ENCODE measurements around the gene STX10. TPM values are rescaled to one million over a fixed set of nuclear protein-coding genes. Genes with fewer than 3 reads are reported as not detected.
"Not testable (repeated sequence)": the region's sequence is repeated elsewhere in the genome, so short reads cannot be mapped to it uniquely, and the experiment has no call there.

STX10 gene
- total RNA-seq, 2 donors from 2014 or later = 54.2 to 65.3 TPM

- Histone ChIP-seq H3K27me3 (no peaks in the 10 kb centered on the region), H3K4me1 (peaks cover 5% of the 10 kb centered on the region), H3K27ac (no peak overlapping the region), H3K4me3 (no peak overlapping the region), H3K36me3 (replicated peaks in 1 of 2; ENCODE audit: insufficient read depth in 1 of 2, low read depth in 2 of 2) (no peaks in the 10 kb centered on the region), H3K9me3 (no peaks in the 10 kb centered on the region)
- no peak for TF ChIP-seq POLR2A (IDR thresholded peaks at IDR 0.05)
- TF ChIP-seq CTCF (IDR thresholded peaks at IDR 0.05) = no peak
- intact Hi-C loops (cut with DNase I) = no loop called here
- ATAC-seq (no peak), DNase-seq (no peak)
- WGBS, 2 donors = 76 to 86% methylated on average over 3 to 4 of the region's 4 CpGs
Observed at GRCh38 chr19:13189600-13189999, 39.4 kb upstream of the STX10 start.

- no peaks in the 10 kb centered on the region for H3K27me3 ChIP-seq
- H3K4me1 ChIP-seq = peaks cover 5% of the 10 kb centered on the region
- H3K9me3 ChIP-seq = no peaks in the 10 kb centered on the region
- intact Hi-C loops (cut with DNase I) = no loop called here
- no peak for DNase-seq
- 82 to 93% methylated on average over 4 of the region's 4 CpGs for WGBS, 2 donors
- no peak for ATAC-seq
- H3K36me3 ChIP-seq (replicated peaks in 1 of 2; ENCODE audit: insufficient read depth in 1 of 2, low read depth in 2 of 2) = no peaks in the 10 kb centered on the region
- H3K27ac ChIP-seq = no peak overlapping the region
- H3K4me3 ChIP-seq = no peak overlapping the region
- TF ChIP-seq POLR2A (IDR thresholded peaks at IDR 0.05) = no peak
- no peak for TF ChIP-seq CTCF (IDR thresholded peaks at IDR 0.05)
Observed at GRCh38 chr19:13187419-13187818, 37.2 kb upstream of the STX10 start.

GRCh38 chr19:13186688-13187087, 36.5 kb upstream of the STX10 start:
- H3K9me3 ChIP-seq; H3K4me3 ChIP-seq; DNase-seq; H3K27ac ChIP-seq; ATAC-seq; H3K36me3 ChIP-seq (replicated peaks in 1 of 2; ENCODE audit: insufficient read depth in 1 of 2, low read depth in 2 of 2); H3K27me3 ChIP-seq; intact Hi-C loops (cut with DNase I): not testable (repeated sequence)
- H3K4me1 ChIP-seq = peaks cover 10% of the 10 kb centered on the region
- 86% methylated on average over 22 of the region's 38 CpGs; no CpG with 5 or more reads in 1 of the 2 donors for WGBS, 2 donors

- H3K27ac ChIP-seq; ATAC-seq; intact Hi-C loops (cut with DNase I); H3K9me3 ChIP-seq; H3K27me3 ChIP-seq; H3K4me3 ChIP-seq; H3K4me1 ChIP-seq; H3K36me3 ChIP-seq (replicated peaks in 1 of 2; ENCODE audit: insufficient read depth in 1 of 2, low read depth in 2 of 2); DNase-seq: not testable (repeated sequence)
- WGBS, 2 donors = 85 to 86% methylated on average over 19 to 22 of the region's 22 CpGs
Observed at GRCh38 chr19:13185763-13186657, 35.8 kb upstream of the STX10 start.

- ATAC-seq; H3K9me3 ChIP-seq; H3K4me3 ChIP-seq; intact Hi-C loops (cut with DNase I); H3K27me3 ChIP-seq; H3K36me3 ChIP-seq (replicated peaks in 1 of 2; ENCODE audit: insufficient read depth in 1 of 2, low read depth in 2 of 2); DNase-seq; H3K4me1 ChIP-seq; H3K27ac ChIP-seq: not testable (repeated sequence)
- WGBS, 2 donors = 52 to 77% methylated on average over 22 to 23 of the region's 23 CpGs
Observed at GRCh38 chr19:13184926-13185325, 34.8 kb upstream of the STX10 start.

- peak overlapping the region in 3 of 4 donors; percentile 31 to 52 (median 39) for H3K27ac ChIP-seq
- no peak overlapping the region for H3K4me3 ChIP-seq
- no peaks in the 10 kb centered on the region for H3K27me3 ChIP-seq
- 11 to 40% methylated on average over 7 to 16 of the region's 16 CpGs for WGBS, 2 donors
- H3K36me3 ChIP-seq (replicated peaks in 1 of 2; ENCODE audit: insufficient read depth in 1 of 2, low read depth in 2 of 2) = no peaks in the 10 kb centered on the region
- DNase-seq = peak; percentile 56 to 78 (median 69)
- TF ChIP-seq CTCF (IDR thresholded peaks at IDR 0.05) = no peak
- no peak for TF ChIP-seq POLR2A (IDR thresholded peaks at IDR 0.05)
- no peaks in the 10 kb centered on the region for H3K9me3 ChIP-seq
- peaks cover 7% of the 10 kb centered on the region for H3K4me1 ChIP-seq
- intact Hi-C loops (cut with DNase I) = no loop called here
- ATAC-seq = peak; percentile 65
Observed at GRCh38 chr19:13181747-13182388, 31.7 kb upstream of the STX10 start.

- H3K9me3 ChIP-seq; H3K36me3 ChIP-seq (replicated peaks in 1 of 2; ENCODE audit: insufficient read depth in 1 of 2, low read depth in 2 of 2); H3K4me1 ChIP-seq; intact Hi-C loops (cut with DNase I); H3K4me3 ChIP-seq; H3K27ac ChIP-seq; DNase-seq; ATAC-seq; H3K27me3 ChIP-seq: not testable (repeated sequence)
- 79 to 89% methylated on average over 9 to 10 of the region's 10 CpGs for WGBS, 2 donors
Observed at GRCh38 chr19:13178291-13178690, 28.1 kb upstream of the STX10 start.

- 89 to 94% methylated on average over 5 of the region's 5 CpGs for WGBS, 2 donors
- intact Hi-C loops (cut with DNase I); H3K36me3 ChIP-seq (replicated peaks in 1 of 2; ENCODE audit: insufficient read depth in 1 of 2, low read depth in 2 of 2); H3K4me1 ChIP-seq; H3K4me3 ChIP-seq; DNase-seq; H3K27me3 ChIP-seq; H3K27ac ChIP-seq; H3K9me3 ChIP-seq; ATAC-seq: not testable (repeated sequence)
Observed at GRCh38 chr19:13177584-13177983, 27.4 kb upstream of the STX10 start.
